GM19035 (cell line): ENCODE measurements around the gene APBA3.

Source experiments
- ATAC-seq: cut with Tn5 transposase; IDR thresholded peaks from one replicate; pipeline ENCODE4 v1.9.1; 2021; ENCODE audit not compliant: unreplicated experiment

APBA3 gene

DNA sequence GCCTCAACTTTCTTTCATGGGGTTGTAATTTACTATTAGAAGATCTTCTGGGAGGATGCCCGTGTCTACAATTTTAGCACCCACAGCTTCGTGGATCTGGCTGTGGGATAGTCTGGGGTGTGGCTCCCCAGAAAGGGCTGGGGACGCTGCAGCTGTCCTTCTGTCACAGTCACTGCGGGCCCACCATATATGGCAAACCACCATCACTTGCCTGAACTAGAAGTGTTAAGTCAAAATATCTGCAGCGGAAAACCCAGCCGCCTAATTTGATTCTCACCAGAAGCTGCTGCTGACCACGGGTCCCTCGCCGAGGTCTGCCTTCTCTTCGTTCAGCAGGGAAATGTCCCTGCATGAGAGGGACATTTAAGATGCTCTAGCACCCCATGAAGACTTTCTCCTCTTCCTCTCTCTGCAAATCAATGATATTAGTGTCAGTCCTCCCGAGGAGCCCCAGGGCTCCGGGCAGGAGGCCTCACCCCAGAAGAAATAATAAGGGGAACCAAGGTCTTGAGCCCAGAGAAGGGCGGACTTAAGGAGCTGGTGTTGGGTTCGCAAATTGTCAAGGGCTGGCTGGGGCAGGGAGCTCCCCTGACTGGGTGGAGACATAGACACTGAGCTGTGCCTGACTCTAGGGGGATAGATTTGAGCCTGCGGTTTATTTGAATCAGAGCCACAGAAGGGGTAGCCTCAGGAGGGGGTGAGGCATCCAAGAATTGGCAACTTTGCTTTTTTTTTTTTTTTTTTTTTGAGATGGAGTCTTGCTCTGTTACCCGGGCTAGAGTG is 27.7 kb upstream of the APBA3 start:
- no peak for ATAC-seq

DNA sequence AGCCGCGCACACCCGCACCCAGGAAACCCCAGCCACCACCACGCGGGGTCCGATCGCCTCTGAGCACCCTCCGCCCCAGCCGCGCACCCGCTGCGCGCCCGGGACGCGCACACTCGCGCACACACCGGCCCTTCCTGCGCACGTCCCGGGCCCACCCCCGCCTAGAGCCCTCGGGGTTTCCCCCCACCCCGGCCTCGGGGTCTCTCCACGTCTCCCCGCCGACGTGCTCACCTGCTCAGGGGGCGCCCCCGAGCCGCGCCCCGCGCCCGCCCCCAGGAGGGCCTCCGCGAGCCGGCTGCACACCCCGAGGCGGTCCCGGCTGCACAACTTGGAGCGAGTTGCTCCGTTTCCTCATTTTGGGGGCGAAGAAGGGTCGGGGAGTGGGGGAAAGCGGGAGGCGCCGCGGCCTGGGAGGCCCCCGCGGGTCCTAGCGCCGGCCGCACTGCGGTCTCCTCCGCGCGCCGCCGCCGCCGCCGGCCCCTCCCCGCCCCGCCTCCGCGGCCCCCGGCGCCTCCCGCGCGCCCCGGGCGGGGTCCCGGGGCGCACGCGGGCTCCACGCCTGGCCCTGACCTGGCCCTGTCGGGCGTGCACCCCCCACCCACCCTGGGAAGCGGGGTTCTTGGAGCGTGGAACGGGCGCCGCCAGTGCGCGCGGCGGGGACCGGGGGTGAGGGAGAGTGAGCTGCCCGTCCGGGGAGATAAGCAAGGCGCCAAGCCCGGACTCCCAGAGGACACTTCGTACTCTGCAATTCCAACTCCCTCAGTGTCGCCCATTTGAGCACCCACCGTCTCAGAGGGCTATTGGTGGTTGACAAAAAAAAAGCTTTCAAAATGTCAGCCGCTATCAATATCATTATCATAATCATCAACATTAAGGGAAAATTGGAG is 24.7 kb upstream of the APBA3 start, which contains the start of gene MATK:
Gene MATK (minus strand): TSS at position 444 of the 887 bp plus-strand sequence. CDS start 1,246 bp downstream, outside the sequence.
- no peak for ATAC-seq

DNA sequence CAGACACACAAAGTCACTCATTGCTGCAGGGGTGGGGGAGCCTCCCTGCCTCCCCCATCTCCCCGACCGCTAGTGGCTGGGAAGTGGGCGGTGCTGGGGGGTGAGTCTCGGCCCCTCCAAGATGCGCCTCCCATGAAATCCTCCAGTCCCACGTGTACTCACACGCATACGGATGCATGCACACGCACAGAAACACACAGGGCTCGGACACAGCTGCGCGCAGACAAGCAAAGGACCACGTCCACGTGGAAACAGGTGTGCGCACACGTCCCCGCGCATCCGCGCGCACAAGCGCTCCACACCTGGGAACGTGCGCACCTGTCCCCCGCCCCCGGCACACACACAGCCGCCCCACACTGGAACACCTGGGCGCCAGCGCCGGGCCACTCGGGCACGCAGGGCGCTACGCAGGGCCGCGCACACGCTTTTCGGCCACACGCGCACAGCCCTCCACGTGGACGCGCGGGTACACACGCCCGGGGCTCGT is 24.0 kb upstream of the APBA3 start:
- ATAC-seq, result no peak

DNA sequence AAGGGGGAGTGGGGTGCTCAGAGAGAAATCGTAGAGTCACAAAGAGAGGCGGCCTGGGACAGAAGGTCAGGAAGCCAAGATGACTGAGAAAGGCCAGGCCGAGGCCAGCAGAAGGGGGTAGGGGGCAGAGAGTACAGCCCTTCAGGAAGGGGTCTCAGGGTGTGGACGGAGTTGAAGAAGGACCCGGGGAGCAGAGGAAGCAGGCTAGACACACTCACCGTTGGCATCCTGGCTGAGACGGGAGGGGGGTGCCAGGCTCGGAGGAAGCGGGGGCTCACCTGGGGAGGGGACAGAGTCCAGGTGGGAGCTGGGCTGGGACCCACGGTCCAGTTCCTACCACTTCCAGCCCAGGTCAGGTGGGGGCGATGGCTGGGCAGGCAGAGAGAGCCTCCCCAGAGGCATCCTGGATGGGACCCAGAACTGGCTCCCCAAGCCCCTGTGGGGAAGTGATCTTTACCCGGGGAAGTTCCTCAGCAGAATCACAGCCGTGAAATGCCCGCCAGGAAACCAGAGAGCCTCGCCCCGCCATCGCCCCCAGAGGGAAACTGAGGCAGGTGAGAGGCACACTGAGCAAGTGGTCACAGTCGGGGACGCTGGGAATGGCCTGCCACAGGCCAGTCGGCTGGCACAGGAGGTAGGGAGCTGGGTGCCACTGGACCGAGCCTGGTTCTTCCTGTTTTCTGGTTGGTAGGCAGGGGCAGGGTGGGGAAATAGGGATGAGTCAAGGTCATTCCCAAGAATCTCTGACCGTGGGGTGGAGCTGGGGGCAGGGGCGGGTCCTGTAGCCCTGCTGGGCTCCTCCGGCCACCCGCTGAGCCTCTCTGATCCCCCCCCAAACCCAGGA is 23.3 kb upstream of the APBA3 start:
- ATAC-seq, result no peak

DNA sequence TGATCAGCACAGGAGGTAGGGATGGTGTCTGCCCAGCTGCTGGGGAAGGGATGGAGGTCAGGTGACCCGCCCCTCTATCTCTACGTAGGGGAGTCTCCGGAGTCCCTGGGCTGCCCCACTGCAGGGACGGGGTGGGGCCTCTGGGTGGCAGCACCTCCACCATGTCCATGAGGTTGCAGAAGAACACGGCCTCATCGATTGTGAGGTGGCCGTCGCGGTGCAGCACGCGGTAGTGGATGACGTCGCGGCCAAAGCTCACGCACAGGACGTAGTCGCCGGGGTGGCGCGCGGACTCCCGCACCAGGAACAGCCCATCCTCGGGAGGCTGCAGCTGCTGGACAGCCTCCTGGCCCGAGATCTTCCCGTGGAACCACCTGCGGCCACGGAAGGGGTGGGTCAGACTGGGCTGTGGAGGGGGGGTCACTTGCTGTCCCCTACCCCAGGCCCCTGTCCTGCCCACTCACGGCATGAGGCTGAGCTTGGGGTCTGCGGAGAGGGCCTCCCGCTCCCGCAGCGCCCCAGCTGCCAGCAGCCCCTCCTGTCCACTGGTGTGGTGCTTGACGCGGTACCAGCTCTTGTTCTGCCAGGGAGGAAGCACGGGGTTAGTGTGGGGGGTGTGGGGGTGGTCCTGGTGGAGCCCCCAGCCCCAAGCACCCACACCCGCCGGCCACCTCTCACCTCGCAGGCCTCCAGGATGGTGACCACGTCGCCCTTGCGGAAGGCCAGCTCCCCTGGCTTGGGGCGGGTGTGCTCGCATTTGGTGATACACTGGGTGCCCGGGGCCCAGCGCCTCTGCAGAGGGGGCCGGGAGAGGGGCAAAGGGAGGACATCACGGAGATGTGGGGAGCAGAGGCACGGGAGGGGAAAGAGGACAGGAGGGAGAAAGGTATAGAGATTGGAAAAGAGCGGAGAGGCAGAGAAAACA is 22.4 kb upstream of the APBA3 start:
- no peak for ATAC-seq

DNA sequence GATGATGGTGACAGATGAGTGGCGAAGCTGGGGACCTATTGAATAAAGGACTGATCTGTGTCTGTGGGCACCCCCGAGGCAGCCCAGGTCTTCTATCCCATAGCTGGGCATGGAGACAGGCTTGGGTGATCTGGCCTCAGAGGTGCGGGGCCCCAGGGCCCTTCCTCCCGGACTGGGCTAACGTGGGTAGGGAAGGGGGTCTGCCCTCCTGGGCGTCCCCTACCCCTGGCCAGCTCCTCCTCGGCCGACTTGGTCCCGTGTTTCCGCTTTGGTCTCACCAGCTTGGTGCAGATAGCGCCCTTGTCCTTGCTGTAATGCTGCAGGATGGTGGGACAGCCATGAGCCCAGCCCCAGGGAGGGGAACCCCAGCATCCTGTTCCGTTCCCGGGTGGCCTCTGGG is 21.4 kb upstream of the APBA3 start:
- ATAC-seq, result no peak

DNA sequence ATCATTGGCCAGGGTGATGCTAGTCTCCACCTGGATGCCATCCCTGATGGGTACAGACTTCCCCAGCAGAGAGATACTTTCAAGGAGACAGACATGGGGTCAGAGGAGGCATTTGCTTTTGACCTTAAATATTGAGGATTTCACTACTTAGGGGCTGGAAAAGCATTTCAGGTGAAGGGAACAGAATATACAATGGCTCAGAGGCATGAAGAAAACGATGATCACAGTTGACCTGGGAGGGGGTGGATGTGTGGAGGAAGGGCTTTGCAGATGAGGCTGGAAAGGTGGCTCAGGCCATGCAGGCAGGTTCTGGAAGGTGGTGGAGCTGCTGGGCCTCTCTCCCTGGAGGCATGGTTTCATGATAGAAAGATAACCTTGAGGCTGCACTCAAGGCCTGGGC is 20.8 kb upstream of the APBA3 start:
- no peak for ATAC-seq

DNA sequence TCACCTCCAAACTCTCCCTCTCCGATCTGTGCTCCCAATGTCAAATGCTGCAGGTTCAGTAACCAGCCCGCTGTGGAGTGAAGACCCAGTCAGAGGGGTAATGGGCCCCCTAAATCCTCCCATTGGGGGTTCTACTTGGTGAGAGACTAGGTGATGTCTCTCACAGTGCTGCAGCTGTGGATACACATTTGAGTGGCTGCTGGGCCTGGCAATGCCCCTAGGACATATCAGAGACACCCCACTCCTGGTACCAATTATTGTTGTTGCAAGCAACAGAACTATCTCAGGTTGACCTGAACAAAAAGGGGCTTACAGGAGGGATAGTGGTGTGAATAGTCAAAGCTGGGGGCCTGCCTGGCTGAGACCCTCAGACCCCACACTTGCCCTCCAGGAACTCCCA is 20.1 kb upstream of the APBA3 start:
- ATAC-seq, result no peak

DNA sequence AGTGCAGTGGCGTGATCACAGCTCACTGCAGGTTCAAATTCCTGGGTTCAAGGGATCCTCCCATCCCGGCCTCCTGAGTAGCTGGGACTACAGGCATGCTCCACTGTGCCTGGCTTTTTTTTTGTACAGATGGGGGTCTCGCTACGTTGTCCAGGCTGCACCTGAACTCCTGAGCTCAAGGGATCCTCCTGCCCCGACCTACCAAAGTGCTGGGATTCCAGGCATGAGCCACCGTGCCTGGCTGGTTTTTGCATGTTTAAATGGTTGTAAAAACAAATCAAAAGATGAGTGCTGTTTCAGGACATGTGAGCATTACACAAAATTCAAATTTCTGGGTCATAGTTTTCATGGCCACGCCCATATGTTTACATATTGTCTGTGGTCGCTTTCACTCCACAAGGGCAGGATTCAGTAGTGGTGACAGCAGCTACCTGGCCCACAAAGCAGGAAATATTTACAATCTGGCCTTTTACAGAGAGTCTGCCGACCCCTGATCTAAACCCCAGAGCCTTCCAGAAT is 19.4 kb upstream of the APBA3 start:
- ATAC-seq, result no peak

DNA sequence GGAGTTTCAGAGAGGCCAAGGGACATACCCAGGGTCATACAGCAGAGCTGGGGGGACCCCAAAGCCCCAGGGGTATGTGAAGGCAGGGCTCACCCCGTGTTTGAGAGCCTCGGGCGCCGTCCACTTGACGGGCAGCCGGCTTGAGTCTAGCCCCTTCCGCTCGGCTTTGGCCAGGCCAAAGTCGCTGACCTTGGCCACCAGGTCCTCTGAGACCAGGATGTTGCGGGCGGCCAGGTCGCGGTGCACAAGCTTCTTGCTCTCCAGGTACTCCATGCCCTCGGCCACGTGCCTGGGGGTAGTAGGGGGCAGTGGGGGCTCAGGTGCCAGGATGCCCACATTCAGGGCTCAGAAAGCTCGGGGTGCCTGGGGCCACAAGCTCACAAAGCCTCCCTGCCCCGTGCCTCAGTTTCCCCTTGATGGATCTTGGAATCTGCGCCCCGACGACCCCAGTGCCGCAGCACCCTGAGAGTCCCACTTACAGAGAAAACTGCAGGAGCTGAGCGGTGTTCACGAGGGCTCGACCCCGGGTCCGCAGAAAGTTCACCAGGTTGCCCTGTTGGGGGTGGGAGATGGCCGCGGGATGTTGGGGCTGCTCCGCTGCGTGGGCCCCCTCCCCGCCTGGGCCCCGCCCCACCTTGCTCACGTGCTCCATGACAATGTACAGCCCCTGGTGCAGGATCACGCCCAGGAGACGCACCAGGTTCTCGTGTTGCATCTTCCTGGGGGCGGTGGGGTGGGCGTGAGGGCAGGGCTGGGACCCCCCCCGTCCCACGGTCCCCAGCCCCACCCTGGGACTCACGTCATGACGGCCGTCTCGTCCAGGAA is 17.6 kb upstream of the APBA3 start:
- ATAC-seq, result no peak

DNA sequence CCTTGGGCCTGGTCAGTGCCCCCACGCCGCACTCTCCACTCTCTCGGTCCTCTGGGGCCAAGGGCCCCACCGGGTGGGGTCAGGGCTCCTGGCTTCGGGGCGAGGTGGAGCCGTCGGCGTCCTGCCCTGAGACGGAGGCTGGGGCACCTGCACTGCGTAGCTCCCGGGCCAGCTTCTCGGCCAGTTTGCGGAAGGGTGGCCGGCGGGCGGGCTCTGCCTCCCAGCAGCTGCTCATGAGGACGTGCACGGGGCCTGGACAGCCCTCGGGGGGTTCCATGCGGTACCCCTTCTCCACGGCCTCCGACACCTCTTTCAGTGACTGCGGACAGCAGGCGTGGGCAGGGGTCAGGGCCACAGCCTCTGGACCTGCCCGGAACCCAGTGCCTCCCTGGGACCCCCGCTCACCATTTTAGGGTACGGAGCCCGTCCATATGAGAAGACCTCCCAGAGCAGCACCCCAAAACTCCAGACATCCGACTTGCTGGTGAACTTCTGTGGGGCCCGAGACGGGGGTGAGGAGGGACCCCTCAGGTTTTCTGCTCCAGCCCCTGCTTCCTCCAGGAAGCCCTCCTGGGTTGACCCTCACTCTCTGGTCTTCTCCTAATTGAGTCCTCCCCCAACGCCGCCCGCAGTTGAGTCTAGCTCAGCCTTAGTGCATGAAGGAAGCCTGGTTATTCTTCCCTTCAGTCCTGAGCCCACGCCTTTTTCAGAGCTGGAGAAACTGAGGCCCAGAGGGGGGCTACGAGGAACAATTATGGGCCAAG is 16.8 kb upstream of the APBA3 start:
- no peak for ATAC-seq

DNA sequence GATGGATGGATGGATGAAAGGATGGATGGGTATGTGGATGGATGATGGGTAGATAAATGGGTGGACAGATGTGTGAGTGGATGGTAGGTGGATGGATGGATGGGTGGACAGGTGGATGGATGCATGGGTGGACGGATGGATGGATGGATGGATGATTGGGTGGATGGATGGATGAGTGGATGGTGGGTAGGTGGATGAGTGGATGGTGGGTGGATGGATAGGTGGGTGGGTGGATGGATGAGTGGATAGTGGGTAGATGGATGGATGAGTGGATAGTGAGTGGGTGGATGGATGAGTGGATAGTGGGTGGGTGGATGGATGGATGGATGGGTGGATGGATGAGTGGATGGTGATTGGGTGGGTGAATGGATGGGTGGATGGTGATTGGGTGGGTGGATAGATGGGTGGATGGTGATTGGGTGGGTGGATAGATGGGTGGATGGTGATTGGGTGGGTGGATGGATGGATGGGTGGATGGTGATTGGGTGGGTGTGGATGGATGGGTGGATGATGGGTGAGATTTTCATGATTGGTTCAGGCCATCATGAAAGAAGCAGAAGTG is 15.1 kb upstream of the APBA3 start:
- no peak for ATAC-seq

DNA sequence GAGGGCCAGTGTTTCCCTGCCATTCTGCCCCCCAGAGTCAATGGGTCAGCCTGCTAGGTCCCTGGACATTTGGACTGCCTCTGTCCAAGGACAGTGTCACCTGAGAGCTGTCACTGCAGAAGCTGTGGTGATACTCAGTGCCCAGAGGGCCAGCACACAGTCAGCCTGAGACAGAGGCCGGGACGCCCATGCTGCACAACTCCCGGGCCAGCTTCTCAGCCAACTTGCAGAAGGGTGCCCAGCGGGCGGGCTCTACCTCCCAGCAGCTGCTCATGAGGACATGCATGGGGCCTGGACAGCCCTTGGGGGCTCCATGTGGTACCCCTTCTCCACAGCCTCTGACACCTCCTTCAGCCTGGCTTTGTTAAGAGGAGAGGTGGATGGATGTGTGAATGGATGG is 14.3 kb upstream of the APBA3 start:
- no peak for ATAC-seq

DNA sequence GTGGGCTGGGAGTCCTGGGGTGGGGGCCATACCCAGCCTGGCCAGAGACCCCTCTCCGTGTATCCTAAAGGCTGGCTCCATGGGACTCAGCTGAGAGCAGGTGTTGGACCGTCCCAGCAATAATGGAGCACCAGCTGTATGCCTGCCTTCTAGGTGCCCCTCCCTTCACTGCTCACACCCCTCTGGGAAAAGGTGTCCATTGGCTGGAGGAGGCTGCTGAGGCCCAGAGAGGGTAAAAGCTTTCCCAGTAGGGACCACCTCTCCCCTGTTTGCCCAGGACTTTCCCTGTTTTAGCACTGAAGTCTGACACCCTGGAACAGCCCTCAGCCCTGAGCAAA is 13.9 kb upstream of the APBA3 start:
- ATAC-seq, result no peak

DNA sequence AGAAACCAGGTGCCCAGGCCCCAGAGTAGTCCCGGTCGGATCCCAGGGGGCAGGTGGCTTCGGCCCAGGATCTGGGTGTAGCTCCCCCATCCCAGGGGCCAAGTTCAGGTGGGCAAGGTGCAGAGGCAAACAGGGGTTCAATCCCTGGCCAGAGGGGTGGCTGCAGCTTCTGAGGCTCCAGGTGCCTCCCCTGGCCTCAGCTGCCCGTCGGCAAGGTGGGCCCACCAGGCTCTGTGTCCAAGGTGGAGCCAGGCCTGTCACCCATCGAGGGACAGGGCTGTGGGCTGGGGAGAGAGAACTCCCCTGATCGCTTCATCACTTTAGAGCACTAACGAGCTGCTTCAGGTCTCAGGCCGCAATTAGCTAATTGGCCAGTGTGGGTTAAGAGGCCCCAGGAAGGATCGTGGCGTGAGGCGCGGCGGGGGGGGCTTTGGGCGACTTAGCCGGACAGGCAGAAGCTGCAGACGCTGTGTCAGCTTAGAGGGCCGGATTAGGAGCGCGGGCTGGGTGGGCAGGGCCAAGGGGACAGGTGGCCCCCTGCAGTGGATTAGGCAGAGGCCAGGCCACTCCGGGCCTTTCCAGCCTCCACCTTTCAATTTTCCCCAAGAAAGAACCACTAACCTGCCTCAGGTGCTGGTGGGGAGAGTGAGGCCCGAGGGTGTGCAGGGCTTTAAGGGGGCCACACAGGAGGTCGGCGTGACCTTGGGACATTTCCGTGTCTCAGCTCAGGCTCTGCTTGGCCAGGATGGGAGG is 13.3 kb upstream of the APBA3 start:
- no peak for ATAC-seq

DNA sequence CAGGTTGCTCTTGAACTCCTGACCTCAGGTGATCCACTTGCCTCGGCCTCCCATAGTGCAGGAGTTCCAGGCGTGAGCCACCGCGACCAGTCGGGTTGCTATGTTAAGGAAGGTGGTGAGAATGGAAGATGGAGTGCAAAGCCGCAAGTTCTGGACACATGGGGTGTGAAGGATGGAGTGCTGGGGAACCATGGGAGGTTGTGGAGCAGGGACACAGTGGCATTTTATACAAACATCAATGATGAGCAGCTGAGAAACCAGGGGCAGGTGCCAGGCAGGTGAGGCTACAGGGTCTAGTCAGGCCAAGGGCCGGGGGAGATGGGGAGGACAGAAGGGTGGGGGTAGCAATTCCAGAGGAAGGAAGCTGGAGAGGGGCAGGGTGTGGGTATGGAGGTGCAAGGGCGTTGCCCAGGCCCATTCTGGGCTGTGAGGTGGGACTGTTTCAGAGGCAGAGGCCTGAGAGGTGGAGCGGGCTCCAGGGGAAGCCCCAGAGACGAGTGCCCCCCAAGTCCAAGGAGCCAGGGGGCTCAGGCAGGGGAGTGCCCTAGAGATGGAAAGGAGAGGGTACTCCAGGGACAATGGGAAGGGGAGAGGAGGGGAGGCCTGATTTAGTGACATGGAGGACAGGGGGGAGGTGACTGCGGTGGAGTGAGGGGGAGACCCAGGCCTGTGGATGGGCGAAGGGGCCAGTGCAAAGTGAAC is 12.5 kb upstream of the APBA3 start:
- no peak for ATAC-seq
